ENCODE results near the gene METTL1. TPM values are rescaled to one million over a fixed set of nuclear protein-coding genes. Genes with fewer than 3 reads are reported as not detected.
"Not testable (repeated sequence)": the region's sequence is repeated elsewhere in the genome, so short reads cannot be mapped to it uniquely, and the experiment has no call there.

The METTL1 gene
- total RNA-seq, 1 donor from 2014 or later: 37.8 TPM

- no peak for DNase-seq (ENCODE audit: low read depth, low spot score)
- Mint-ChIP-seq H3K4me1 (peaks cover 8% of the 10 kb centered on the region), H3K4me3 (peak overlapping the region; percentile 97), H3K27ac (ENCODE audit: unreplicated experiment) (no peak overlapping the region), H3K36me3 (ENCODE audit: low read depth) (peaks cover 4% of the 10 kb centered on the region), H3K9me3 (no peaks in the 10 kb centered on the region), H3K27me3 (ENCODE audit: low read depth) (peaks cover 79% of the 10 kb centered on the region)
- TF ChIP-seq CTCF (conservative IDR thresholded peaks at IDR 0.05): no peak
Observed at GRCh38 chr12:57725851-57726150, 46.1 kb downstream of the METTL1 start.

GRCh38 chr12:57724936-57725740 lies 46.8 kb downstream of the METTL1 start:
- H3K9me3 Mint-ChIP-seq: no peaks in the 10 kb centered on the region
- peaks cover 72% of the 10 kb centered on the region for H3K27me3 Mint-ChIP-seq (ENCODE audit: low read depth)
- peak overlapping the region; percentile 70 for H3K4me3 Mint-ChIP-seq
- no peak for TF ChIP-seq CTCF (conservative IDR thresholded peaks at IDR 0.05)
- H3K27ac Mint-ChIP-seq (ENCODE audit: unreplicated experiment): no peak overlapping the region
- H3K4me1 Mint-ChIP-seq: peaks cover 8% of the 10 kb centered on the region
- no peak for DNase-seq (ENCODE audit: low read depth, low spot score)
- H3K36me3 Mint-ChIP-seq (ENCODE audit: low read depth): peaks cover 4% of the 10 kb centered on the region

- Mint-ChIP-seq H3K27ac (ENCODE audit: unreplicated experiment) (no peak overlapping the region), H3K4me1 (peaks cover 8% of the 10 kb centered on the region), H3K9me3 (no peaks in the 10 kb centered on the region), H3K4me3 (peak overlapping the region; percentile 70), H3K36me3 (ENCODE audit: low read depth) (peaks cover 8% of the 10 kb centered on the region), H3K27me3 (ENCODE audit: low read depth) (peaks cover 63% of the 10 kb centered on the region)
- no peak for DNase-seq (ENCODE audit: low read depth, low spot score)
- TF ChIP-seq CTCF (conservative IDR thresholded peaks at IDR 0.05): no peak
Observed at GRCh38 chr12:57724003-57724935, 47.6 kb downstream of the METTL1 start.

GRCh38 chr12:57723630-57723962 lies 48.3 kb downstream of the METTL1 start:
- Mint-ChIP-seq H3K9me3 (no peaks in the 10 kb centered on the region), H3K27ac (ENCODE audit: unreplicated experiment) (no peak overlapping the region), H3K4me1 (peaks cover 8% of the 10 kb centered on the region), H3K36me3 (ENCODE audit: low read depth) (peaks cover 8% of the 10 kb centered on the region), H3K4me3 (no peak overlapping the region), H3K27me3 (ENCODE audit: low read depth) (peaks cover 57% of the 10 kb centered on the region)
- TF ChIP-seq CTCF (conservative IDR thresholded peaks at IDR 0.05): no peak
- DNase-seq (ENCODE audit: low read depth, low spot score): no peak

- Mint-ChIP-seq H3K27ac (ENCODE audit: unreplicated experiment) (no peak overlapping the region), H3K36me3 (ENCODE audit: low read depth) (peaks cover 10% of the 10 kb centered on the region), H3K27me3 (ENCODE audit: low read depth) (peaks cover 50% of the 10 kb centered on the region), H3K4me3 (no peak overlapping the region), H3K9me3 (no peaks in the 10 kb centered on the region), H3K4me1 (peaks cover 8% of the 10 kb centered on the region)
- TF ChIP-seq CTCF (conservative IDR thresholded peaks at IDR 0.05): no peak
- DNase-seq (ENCODE audit: low read depth, low spot score): no peak
Observed at GRCh38 chr12:57722716-57723629, 48.9 kb downstream of the METTL1 start.

- H3K4me1 Mint-ChIP-seq: not testable (repeated sequence)
Observed at GRCh38 chr12:57721846-57722608, 49.9 kb downstream of the METTL1 start.

More at GRCh38 chr12:57721846-57722608, 49.9 kb downstream of the METTL1 start:
- DNase-seq (ENCODE audit: low read depth, low spot score); H3K27ac Mint-ChIP-seq (ENCODE audit: unreplicated experiment); H3K4me3 Mint-ChIP-seq; H3K9me3 Mint-ChIP-seq: not testable (repeated sequence)
- Mint-ChIP-seq H3K36me3 (ENCODE audit: low read depth) (peaks cover 11% of the 10 kb centered on the region), H3K27me3 (ENCODE audit: low read depth) (peaks cover 41% of the 10 kb centered on the region)
